Cardiac fibroblast (primary cell): ENCODE data around the gene ENPP6.
"Not testable (repeated sequence)": the region's sequence is repeated elsewhere in the genome, so short reads cannot be mapped to it uniquely, and the experiment has no call there.

ENCODE experiments used
- DNase-seq, 2 donors: peaks; one replicate each; pipeline versions ENCODE4 v3.0.0 to v3.0.0-alpha.2; 2010; ENCODE audit warnings: low read depth in 2 of 2
- H3K4me3 ChIP-seq, 2 donors: replicated peaks in 1 of 2; 1 replicate in 1 of 2; 2 replicates in 1 of 2; pipeline ENCODE4 v1.5.1; 2011; ENCODE audit warnings: low read depth in 2 of 2, low read length in 2 of 2, mild to moderate bottlenecking in 2 of 2, moderate library complexity in 1 of 2
- TF ChIP-seq, protein P1 (sequence below): IDR thresholded peaks from one replicate; pipeline ENCODE4 v1.5.1; 2011; ENCODE audit warnings: low read depth, mild to moderate bottlenecking, low read length, inconsistent platforms

ENPP6 gene

DNA sequence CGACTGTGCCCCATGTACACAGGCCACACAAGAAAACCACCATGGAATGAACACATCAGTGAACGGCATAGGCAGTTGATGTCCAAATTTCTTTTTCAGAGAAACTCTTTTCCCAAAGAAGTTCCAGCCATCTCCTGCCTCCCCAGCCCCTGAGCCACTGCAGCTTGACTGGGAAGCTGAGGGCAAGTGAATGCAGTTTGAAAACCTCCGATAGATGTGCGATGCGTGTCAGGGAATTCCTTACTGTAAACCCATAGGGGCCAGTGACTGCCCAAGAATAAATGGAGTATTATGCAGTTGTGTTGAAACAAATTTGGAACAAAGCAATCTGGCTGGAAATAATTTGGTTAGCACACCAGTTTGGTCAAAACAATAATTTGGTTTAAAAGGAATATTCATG is 72.1 kb downstream of the ENPP6 start:
- TF ChIP-seq, protein P1, sequence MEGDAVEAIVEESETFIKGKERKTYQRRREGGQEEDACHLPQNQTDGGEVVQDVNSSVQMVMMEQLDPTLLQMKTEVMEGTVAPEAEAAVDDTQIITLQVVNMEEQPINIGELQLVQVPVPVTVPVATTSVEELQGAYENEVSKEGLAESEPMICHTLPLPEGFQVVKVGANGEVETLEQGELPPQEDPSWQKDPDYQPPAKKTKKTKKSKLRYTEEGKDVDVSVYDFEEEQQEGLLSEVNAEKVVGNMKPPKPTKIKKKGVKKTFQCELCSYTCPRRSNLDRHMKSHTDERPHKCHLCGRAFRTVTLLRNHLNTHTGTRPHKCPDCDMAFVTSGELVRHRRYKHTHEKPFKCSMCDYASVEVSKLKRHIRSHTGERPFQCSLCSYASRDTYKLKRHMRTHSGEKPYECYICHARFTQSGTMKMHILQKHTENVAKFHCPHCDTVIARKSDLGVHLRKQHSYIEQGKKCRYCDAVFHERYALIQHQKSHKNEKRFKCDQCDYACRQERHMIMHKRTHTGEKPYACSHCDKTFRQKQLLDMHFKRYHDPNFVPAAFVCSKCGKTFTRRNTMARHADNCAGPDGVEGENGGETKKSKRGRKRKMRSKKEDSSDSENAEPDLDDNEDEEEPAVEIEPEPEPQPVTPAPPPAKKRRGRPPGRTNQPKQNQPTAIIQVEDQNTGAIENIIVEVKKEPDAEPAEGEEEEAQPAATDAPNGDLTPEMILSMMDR, result no peak
- H3K4me3 ChIP-seq, result no peak overlapping the region
- DNase-seq, result no peak

DNA sequence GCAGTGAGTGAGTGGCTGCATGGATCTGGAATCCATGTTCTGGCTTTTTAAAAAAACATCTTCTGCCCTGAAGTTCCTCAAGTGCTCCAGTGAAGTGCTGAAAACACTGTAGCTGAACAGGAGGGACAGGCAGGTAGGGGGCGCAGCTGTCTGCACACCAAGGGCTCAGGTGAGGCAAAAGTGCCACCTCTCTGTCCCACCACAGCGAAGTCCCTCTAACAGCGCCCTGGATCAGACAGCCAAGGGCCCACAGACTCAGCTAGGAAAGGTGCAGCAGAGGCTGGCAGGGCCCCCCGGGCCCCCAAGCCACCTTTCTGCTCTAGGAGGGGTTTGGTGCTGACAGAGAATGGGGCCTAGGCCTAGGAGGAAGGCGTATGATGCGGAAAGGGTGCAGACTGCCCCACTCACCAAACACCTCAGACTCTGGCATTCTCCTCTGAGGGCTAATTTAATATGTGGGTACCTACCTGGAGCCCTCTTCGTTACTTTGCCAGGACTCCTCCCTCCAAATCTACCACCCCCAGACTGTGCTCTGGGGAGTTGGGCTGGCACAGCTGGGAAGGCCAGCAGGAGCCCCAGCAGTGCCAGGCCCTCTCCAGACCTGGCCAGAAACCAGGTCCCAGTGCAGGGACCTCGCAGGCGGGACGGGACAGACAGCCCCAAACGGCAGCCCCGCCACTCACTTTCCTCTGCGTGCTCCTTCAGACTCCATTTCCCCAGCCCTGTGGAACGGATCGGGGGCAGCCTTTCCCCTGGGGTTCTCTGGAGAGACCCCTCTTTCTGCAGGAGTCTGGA is 73.7 kb downstream of the ENPP6 start:
- H3K4me3 ChIP-seq, result no peak overlapping the region
- DNase-seq, result no peak
- TF ChIP-seq, protein P1, result no peak

DNA sequence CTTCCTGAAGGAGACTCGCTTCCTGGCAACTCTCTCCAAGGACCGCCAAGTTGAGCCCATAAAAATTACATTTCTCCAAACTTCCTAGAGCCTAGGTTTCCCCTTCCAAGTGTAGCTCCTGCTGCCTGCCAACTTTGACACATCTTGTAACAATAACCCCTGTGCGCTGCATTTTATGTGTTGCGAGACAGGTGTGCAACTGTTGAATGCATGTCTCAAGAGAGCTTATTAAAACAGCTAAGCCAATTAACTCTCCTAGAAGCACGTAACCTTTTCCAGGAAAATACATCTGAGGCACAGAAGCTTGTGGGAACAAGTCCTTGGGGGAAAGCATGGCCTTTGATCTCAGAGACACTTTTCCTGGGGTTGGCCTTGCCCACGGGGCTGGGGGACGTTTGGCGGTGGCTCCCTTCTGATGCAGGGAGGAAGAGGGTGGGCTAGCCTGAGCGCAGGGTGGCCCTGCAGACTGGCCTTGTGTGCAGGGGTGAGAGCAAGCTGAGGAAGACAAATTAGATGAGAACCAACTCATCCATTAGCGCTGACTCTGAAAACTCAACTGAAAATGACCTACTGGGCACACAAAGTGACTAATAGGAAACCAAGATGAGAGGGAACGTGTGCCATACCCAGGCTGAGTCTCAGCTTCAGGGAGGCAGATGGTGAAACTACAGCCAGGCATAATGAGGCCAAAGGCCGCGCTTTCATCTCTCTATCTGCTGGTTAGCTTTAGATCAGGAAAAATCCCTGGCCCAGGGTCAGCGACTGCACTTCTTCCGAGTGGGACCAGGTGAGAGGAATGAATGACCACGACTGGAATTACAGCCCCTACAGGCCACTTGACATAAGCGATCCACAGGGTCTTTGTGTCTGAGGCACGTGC is 75.3 kb downstream of the ENPP6 start:
- H3K4me3 ChIP-seq, result no peak overlapping the region
- TF ChIP-seq, protein P1, result no peak
- no peak for DNase-seq

DNA sequence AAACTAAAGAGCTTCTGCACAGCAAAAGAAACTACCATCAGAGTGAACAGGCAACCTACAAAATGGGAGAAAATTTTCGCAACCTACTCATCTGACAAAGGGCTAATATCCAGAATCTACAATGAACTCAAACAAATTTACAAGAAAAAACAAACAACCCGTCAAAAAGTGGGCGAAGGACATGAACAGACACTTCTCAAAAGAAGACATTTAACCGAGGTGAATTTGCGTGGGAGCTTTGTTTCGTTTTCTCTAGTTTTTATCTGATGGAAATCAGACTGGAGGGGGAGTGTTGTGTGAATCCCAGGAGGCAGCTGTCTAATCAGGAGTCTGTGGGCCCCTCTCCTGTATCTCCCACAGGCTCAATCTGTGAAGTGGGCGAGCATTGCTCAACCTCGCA is 76.8 kb downstream of the ENPP6 start:
- not testable (repeated sequence) for DNase-seq, H3K4me3 ChIP-seq

DNA sequence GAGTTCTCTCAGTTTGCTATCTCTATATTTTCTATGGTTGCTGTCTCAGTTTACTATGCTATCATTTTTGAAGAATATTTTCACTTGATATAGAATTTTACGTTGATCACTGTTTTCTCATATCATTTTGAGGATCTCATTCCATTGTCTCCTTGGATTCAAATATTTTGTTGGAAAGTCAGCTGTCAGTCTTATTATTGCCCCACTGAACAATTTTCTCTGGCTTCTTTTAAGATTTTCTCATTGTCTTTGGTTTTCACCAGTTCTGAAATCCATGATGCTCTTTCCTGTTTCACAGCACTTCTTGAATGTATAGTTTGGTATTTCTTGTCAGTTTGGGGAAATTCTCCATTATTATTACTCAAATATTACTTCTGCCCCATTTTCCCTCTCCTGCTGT is 81.1 kb downstream of the ENPP6 start:
- DNase-seq, result no peak
- TF ChIP-seq, protein P1, result no peak

DNA sequence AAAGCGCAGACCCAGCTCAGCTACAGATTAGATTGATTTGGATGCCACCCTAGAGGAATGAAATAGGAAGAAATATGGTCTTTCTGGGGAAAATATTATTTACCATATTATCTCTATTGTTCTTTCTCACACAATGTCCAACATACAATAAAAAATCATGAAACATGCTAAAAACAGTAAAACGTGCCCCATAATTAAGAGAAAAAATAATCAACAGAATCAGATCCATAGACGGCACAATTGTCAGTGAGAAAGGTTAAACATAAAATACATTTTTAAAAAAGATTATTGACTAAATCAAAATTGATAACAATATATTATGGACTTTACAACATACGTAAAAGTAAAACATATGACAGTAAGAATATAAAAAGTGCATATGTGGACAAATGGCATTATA is 90.9 kb downstream of the ENPP6 start:
- TF ChIP-seq, protein P1, result no peak
- no peak for DNase-seq
- H3K4me3 ChIP-seq, result no peak overlapping the region

More for the DNA sequence above, 81.1 kb downstream of the ENPP6 start:
- no peak overlapping the region for H3K4me3 ChIP-seq
